Epidermal melanocyte (primary cell): ENCODE results near the gene LIM2.
A peak's percentile ranks its signal among the peaks of the same experiment; 100 is the strongest.

ENCODE experiments used
- DNase-seq: peaks from one replicate; pipeline ENCODE4 v3.0.0; 2011; ENCODE audit warnings: low spot score; ENCODE audit not compliant: insufficient read length

The LIM2 gene

DNA sequence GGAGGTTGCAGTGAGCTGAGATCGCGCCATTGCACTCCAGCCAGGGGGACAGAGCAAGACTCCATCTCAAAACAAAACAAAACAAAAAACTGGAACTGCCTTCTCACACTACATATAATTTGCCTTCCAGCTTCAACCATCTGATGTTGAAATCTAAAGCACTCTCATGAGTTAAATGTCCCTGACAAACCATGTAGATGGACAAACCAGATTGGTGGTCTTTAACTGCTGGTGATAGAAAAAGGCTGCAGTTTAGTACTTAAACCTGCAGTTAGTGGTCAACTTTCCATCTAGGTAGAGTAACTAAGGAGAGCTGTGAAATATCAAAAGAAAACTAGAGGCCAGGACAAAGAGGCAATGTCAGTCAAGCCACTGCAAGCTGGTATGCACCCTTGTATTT lies 8.4 kb upstream of the LIM2 start:
- no peak for DNase-seq

DNA sequence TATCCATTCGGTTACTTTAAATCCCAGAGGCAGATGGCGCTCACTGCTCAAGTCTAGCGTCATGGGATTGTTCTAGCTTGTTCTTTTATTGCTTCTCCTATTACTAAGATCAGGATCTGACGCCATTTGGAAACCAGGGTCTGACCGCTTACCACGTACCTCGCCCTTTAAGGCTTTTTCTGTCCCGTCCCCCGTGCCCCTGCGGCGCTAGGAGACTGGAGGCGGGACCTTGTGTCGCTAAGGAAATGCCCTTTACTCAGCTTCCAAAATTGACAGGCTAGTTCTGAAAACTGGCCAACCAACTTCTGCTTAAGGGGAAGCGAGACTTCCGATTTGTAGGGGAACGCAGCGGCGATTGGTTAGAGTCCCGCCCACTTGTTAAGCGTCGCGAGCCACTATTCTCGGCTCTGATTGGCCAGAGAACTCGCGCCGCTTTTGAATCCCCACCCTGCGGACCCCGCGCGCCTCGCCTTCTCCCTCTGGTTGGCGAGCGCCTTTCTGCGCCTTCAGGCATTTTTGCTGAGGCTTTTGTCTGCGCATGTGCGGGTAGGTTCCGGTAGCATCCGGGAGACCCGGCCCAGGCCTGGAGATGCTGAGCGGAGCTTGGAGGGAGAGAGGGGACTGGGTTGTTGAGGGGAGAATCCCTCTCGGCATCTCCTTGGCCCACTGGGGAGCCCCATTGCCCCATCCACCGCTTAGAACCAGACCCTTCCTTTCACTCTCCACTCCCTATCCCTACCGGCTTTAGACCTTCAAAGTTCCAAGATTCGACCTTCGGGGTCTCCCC lies 6.5 kb upstream of the LIM2 start:
- DNase-seq = peak; percentile 99

DNA sequence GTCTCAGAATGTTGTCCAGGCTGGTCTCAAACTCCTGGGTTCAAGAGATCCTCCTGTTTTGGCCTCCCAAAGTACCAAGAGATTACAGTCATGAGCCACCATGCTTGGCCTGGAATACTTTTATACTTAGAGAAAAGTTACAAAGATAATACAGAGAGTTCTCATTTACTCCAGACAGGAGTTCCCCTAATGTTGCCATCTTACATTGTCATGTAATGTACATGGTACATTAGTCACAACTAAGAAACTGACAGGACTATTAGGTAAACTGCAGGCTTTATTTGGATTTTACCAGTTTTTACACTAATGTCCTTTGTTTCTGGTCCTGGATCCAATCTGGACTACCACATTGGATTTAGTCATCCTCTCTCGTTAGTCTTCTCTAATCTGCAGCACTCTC lies 4.9 kb upstream of the LIM2 start:
- DNase-seq = no peak

DNA sequence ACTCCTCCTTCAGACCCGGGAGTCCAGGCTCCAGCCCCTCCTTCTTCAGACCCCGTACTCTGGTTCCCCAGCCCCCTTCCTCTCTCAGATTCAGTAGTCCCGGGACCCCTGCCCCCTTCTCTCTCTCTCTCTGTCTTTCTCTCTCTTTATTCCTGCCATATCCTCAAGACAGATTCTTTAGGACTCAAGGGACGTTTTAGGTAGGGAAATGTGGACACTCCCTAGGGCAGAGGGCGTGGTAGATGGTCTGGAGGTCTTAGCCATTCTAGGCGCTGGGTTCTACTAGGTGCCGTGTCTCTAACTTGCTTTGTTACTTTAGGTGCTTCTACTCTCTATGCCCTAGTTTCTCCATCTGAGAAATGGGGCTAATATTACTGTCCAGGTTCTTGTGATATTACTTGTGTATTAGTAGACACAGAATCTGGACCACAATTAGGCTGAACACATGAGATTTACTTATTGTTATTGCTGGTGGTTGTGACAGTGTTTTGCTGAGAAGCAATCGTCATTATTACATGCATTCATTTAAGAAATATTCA lies 3.4 kb upstream of the LIM2 start:
- no peak for DNase-seq

DNA sequence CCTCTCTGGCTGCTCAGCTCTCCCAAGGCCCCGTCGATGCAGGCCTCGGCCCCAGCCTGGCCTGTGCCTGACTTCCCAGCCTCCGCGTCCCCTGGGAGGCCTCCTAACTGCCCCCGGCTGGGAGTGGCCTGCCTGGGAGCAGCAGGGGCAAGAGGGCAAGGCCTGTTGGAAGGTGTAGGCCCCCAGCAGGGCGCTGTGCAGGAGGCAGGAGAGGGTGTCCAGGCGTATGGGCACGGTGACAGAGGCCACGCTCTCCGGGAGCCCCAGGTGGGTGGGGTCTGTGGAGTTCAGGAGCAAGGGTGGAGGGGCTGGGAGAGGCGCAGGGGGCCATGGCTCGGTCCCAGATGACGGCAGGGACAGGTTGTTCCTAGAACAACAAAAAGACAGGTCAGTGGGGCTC lies 1.4 kb upstream of the LIM2 start:
- DNase-seq = no peak

DNA sequence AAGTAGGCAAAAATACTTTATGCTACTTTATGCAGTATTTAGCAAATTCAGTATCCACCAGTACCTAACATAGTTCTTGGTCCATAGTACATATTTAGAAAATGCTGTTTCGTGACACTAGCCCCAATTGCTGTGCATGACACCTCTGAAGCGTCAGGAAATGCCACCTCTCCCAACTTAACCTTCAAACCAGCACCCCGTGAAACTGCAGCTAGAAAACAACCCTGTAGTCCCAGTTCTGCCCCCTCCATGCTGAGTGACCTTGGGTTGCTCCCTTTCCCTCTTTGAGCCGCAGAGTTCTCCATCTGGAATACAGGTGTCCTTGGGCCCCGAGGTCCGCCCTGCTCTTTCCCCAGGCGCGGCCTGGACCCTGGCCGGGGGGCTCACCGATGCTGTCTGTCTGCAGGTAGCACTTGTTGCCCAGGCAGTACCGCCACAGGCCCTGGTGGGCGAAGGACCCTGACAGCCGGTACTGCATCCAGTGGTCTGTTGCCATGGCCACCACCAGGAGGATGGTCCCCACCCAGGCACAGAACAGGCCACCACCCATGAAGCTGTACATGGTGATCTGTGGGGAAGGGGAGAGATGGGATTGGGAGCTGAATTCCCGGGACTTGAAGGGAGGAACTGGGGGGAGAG lies 773 bp downstream of the LIM2 start:
- no peak for DNase-seq

DNA sequence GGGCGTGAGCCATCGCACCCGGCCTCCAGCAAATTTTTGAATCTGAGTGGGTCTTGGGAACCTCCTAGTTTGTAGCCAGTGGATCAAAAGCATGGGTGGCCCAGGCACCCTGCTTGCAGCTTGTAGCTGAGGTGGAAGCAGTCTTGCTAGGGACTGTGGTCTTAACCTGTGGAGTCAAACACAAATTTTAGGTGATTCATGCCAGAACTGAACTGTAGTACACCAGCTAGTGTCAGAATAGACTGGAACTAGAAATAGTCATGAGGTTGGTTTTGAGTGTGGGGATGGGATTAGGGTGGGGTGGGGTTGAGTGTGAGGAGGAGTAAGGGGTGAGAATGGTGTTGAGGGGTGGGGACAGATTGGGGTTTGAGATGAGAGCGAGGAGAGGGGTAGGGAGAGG lies 5.8 kb downstream of the LIM2 start:
- no peak for DNase-seq

DNA sequence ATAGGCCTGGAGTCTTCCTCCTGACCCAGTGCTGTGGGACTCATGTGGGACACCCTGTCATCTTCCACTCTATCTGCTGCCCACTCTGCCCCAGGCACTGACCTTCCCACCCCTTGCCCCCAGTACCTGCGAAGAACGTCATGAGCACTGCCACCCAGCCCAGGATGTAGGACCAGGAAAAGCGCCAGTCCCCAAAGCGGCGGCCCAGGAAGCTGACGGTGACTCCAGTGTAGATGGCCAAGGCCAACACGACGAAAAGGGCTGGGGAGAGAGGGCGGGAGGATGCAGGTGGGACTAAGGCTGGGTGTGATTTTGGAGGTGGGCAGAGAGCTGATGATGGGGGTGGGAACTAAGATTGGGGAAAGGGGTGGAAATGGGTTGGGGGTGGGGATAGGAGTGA lies 7.4 kb downstream of the LIM2 start:
- DNase-seq = no peak

DNA sequence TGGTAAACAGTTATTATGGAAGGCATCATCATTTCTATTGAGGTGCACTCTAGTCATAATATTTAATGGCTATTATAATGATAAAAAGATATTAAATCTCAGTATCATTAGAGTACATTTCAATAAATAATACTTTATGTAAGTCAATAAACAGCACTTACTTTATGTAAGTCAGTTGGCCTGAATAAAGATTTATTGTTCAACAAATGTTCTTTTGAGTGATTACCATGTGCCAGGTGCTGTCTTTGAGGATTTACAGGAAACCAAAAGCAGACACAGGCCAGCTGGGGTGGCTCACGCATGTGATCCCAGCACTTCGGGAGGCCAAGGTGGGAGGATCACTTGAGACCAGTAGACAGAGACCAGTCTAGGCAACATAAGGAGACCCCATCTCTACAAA lies 10.4 kb downstream of the LIM2 start:
- no peak for DNase-seq

DNA sequence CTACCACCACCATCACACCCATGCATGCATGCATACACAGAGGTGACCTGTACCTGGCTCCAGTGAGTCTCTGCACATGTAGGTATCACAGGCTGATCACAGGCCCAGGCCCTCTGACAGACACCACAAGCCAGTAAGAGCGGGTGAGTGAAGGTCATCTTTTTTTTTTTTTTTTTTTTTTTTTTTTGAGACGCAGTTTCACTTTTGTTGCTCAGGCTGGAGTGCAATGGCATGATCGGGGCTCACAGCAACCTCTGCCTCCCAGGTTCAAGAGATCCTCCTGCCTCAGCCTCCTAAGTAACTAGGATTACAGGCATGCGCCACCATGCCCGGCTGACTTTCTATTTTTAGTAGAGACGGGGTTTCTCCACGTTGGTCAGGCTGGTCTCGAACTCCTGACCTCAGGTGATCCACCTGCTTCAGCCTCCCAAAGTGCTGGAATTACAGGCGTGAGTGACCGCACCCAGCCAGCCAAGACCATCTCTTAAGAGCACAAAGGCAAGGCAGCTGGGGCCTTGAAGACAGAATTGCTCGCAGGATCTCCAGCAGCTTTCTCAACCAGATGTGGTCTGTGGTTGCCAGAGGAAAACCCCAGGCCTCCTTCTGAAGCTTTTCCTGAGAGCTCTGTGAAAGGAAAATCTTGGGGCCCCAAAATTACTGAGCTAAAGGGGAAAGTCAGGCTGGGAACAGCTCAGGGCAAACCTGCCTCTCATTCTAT lies 12.1 kb downstream of the LIM2 start:
- DNase-seq = no peak

DNA sequence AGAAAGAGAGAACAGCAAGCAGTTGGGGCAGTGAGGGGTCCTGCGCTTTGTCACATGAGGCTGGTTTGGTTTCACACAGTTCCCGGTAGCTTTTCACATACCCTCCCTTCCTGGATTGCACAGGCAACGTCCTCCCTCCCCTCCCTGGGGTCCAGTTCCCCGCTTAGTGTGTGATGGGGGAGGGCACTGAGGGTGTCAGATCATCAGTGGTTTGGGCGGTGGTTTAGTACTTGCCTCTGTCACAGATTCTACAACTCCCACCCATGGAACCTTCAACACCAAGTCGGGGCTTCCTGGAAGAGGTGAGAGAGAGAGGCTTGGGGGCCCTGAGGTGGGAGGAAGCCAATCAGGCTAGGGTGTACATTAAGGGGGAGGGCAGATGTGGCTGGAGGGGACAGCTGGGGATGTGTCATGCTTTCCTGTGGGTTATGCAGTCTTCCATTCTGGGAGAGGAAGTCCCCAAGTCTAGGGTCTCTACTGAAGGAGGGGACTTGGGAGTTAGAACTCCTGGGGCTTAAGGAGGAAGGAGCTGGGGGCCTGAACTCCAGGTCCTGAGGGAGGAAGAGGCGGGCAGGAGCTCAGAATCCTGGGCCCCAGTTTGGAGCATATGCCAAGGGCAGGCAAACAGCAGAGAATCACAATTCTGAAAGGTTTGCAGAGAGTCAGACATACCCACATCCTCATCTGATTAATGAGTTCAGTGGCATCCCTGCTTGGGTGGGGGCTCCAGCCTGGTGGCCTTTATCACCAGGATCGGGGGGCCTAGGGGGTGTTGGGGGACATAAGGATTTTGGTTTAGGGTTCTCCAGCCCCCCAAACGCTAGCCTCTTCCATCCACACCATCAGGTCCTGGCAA lies 14.9 kb downstream of the LIM2 start, which contains the start of gene NKG7:
NKG7 (minus strand) TSS at position 6 of the 856 bp plus-strand sequence. CDS start 119 bp downstream, outside the sequence.
- no peak for DNase-seq

DNA sequence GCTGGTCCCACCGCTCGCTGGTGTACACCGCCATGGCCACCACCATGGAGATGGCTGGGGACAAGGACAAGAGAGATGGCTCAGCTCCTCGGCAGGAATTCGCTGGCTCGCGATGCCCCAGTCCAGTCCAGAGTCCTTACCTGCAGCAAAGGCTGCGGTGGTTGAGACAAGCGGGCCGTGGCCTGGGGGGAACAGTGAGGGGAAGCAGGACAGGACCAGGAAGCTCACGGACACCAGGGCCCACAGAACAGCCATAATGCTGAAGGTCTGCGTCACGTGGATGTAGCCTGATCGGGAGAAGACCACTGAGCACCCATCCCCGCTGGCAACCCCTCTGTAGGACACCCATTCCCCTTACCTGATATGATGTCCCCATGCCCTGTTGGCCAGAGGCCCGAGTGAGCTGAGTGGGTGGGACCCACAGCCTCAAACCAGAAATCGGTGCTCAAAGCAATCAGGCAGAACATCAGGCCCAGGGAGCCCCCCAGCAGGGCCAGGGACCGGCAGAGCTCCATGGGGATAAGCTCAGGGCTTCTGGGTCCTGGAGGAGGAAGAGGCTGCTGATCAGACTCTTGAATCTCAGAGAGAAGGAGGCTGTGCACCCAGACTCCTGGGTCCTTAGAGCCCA lies 15.6 kb downstream of the LIM2 start:
- no peak for DNase-seq

DNA sequence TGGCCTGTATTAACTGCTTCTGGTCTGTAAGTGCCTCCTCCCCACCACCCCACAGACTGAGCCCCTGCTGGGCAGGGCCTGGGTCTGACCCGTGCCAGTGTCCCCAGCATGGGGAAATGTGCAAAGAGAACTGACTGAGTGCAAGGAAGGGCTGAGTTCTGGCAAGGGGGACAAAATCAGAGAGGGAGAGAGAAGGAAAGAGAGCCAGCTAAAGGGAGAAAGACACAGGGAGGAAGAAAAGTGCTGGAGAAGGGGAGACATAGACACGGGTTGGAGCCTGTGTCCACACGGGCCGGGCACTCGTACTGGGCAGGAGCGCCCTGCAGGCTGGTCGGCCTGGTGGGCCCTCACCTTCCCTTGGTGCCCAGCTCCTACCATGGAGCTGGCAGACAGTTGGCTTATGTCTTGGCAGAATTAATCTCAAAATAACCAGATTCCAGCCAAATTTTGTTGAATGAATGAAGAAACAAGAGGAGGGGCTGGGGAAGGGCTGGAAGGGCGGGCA lies 16.5 kb downstream of the LIM2 start:
- no peak for DNase-seq

DNA sequence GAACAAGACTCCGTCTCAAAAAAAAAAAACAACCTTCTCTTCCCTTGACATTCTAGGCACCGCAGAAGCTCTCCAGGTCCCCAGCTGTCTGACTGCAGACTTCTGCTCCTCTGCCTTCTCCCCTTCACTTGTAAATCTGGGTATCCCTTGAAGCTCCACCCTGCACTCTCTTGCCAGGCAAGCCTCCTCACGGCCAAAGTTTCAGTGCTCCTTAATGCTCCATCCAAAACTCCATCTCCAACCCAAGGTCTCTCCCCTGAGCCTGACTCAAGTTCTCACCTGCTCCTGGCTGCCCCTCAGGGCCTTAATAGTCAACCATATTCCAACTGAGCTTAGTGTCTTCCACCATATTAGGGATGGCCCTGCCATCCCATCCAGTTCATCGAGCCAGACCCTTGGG lies 17.5 kb downstream of the LIM2 start:
- DNase-seq = no peak

DNA sequence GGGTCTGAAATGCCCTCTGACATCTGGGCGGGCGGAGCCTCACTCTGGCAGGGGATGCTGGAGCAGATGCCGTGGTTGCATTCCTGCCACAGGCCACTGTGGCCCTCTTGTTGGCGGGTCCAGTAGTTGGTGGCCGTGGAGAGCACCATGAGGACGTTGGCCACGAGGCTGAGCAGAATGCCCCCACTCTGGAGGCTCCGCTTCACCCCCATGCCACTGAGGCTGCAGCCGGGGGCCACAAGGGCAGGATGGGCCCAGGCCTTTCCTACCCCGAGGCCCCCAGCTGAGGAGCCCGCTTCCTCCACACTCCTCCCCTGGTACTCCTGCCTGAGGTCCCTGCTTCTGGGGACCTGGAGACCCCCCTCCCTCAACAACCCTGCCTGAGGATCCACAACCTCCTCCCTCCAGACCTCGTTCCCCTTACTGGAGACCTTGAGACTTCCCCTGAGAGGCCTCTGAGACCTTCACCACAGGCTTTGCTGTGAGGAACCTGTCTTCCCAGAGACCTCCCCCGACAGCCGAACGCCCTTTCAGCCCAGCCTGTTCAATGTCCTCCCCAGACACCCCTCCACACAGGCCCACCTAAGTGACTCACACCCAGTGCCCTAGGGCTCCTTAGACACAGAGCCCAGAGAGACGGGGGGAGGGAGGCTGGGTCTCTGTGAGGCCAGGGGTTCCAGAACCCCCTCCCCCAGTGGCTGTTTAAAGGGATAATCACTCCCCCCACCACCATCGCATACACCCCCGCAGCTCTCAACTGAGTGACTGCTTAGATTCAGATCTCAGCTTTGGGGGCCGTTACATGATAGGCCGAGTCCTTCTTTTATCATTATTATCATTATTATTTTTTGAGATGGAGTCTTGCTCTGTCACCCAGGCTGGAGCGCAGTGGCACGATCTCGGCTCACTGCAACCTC lies 19.1 kb downstream of the LIM2 start, which contains the start of gene CLDND2:
CLDND2 (minus strand) TSS at position 638 of the 917 bp plus-strand sequence; CDS start at position 212, 426 bp downstream.
- DNase-seq = no peak

DNA sequence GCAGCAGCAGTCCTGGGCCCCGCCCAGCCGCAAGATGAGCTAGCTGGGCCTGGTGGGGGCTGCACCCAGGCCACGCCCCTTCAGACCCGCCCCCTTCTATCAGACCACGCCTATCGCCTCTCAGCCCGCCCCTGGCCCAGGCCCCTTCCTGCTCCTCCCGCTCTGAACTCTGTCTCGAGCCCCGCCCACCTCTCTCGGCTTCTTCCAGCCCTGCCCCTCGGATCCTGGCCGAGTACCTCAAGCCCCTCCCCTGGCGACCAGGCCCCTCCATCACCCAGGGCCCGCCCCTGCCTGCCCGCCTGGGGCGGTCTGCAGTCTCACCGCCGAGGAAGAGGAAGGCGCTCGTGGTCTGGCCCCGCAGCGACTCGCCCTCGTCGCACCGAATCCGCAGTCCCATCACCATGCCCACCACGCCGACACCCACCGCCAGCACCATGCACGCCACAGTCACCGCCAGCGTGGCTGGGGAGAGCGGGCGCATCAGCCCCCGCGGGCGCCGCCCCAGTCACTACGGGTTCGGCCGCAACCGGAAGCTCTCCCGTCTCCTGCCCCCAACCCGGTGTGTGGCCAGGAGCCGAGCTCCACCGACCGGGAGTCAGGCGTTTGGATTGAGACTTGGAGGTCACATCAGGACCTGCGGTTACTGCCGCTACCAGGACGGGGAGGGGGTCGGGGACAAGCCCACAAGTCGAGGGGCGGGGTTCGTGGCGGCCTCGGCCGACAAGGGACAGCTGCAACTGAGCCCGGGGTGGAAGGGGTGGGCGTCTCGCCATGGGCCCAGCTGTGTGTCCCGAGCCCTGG lies 20.0 kb downstream of the LIM2 start:
- DNase-seq = peak; percentile 82

DNA sequence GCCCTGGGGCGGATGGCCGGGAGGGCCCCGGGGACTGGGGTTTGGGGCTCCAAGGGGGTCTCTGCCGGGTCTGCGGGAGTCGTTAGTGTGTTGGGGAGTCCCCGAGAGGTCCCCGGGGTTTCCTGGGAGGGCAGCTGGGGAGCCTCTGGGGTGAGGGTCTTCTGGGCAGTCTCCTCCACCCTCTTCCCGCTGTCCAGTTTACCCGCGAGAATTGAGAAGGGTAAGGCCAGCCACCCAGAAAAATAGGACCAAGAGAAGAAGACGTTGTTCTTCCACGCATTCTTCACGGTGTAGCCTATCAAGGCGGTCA lies 20.6 kb downstream of the LIM2 start:
- DNase-seq = no peak

DNA sequence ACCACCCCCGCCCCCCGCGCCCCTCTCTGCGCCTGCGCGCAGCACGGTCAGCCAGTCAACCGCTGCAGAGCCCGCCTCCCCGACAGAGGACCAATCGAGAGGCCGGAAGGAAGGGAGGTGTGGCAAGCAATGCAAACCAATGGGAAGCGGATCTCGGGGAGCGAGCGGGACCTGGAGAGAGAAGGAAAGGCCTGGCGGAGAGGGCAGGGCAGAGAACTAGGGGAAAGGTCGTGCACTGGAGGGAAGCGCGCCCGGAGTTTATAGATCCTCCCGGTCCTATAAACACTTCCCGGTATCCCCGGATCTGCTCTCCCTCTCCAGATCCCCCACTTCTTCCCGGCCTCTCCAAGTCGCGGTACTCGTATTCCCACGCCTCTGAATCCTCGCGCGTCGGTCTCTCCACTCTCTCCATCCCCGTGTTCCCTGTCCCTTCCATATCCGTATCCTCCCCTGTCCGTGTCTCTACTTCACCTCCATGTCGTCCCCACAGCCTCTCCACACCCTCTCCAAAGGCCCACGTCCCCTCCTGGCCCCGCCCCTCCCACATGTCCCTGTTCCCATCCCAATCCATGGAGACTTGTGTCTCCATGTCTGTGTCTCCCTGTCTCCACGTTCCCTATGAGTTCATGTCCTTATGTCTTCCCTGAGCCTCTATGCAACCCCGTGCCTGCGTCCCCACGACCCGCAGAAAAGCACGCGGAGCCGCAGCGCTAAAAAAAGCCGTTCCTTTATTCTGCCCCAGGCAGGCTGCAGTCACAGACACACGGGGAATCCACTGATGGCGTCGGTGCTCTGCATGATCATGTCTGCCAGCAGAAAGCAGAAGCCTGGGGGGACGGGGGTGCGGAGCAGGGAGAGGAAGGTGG lies 21.2 kb downstream of the LIM2 start:
- peak; percentile 81 for DNase-seq
